ENCODE results near the gene TULP3.
"Not testable (repeated sequence)": the region's sequence is repeated elsewhere in the genome, so short reads cannot be mapped to it uniquely, and the experiment has no call there.

Gene TULP3, protein sequence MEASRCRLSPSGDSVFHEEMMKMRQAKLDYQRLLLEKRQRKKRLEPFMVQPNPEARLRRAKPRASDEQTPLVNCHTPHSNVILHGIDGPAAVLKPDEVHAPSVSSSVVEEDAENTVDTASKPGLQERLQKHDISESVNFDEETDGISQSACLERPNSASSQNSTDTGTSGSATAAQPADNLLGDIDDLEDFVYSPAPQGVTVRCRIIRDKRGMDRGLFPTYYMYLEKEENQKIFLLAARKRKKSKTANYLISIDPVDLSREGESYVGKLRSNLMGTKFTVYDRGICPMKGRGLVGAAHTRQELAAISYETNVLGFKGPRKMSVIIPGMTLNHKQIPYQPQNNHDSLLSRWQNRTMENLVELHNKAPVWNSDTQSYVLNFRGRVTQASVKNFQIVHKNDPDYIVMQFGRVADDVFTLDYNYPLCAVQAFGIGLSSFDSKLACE

DNA sequence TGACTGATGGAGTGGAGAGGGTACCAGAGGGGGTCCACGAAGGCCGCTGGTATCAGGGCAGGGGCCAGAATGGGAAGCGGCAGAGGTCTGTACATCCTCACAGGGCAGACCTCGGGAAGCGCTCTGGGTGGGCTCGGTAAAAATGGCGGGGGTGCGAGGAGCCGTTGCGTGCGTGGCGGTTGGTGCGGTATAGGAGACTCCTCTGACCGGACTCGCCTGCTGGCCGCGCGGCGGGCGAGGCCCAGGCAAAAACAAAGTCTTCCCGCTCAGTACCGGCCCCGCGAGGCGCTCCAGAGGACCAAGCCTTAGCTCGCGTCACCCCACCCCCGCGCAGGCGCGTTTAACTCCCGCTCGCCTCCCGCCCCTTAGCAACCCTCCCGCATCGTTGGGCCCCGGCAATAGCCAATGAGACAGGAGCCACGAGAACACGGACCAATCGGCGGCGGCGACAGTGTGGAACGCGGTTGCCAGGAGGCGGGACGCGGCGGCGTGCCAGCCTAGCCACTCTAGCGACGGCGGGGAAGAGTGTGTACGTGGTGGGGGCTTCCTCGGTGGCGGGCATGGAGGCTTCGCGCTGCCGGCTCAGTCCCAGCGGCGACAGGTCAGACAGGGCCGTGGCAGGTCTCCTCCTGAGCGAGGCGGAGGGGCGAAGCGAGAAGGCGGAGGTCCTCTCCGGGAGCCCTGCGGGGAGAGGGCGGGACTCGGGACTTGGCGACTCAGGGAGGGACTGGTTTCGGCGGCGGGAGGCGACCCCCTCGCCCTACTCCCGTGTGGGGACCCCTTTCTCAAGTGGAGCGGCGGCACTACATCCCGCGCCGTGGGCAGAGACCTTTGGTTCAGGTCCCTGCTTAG lies at the start of gene TULP3:
TULP3 (plus strand) TSS at position 504 of the 852 bp plus-strand sequence; CDS start at position 561, 57 bp downstream.
- peak; percentile 98 for DNase-seq

DNA sequence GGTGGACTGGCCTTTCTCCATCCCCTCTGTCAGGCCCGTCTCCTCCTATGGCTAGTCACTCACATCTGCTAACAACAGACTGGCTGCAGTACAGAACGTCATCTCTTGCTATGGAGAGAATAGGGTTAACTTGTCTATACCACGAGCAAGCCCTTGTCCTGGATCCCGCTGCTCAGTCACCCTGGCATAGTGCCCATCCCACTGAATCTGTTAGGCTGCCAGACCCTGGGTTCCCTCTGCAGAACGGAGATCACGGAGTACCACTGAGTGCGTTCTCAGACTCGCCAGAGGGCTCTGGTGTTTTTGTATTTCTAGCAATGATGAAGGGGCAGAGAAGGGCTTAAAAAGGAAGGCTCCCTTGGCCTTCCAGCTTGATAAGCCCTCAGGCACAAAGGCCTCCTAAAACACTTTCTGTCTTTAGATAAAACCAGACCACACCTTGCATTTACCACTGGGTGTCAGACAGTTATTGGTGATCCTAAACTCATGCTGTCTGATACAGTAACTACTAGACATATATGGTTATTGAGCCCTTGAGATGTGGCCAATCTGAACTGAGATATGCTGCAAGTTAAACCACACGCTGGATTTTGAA lies 49.5 kb upstream of the TULP3 start:
- no peak for DNase-seq

DNA sequence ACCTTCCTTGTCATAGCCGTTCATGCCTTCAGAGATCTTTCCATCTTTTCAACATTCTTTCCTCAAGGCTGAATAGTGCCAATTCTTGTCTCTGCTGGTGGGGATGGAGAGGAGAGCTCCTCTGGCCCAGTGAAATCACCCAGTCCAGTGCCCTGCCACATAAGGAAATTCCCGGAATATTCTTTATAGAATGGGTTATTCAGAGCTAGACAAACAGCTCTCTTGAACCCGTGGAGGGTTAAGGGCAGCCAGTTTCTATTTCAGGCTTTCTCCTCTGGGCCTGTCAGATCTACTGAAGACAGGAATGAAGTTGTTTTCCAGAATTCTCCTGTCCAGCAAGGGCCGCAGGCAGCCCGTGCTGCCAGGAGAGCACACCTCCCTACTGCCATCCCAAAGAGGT lies 47.7 kb upstream of the TULP3 start:
- DNase-seq, result no peak

DNA sequence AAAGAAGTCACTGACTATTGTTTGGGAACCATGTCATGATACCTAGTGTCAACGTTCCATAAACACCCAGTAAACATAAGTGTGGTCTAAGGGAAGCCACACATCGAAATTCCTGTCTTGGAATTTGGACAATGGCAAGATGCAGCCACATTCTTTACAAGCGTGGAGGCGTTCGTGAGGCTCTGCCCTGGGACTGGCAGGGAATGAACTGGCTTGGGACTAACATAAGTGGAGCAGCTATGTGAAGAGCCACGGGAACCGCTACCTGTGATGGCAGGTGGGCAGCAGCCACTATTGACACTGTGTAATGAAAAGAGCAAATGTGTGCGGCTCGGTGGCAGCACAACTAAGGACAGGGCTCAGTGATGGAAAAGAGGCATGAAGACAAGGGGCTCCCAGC lies 45.9 kb upstream of the TULP3 start:
- DNase-seq, result no peak

DNA sequence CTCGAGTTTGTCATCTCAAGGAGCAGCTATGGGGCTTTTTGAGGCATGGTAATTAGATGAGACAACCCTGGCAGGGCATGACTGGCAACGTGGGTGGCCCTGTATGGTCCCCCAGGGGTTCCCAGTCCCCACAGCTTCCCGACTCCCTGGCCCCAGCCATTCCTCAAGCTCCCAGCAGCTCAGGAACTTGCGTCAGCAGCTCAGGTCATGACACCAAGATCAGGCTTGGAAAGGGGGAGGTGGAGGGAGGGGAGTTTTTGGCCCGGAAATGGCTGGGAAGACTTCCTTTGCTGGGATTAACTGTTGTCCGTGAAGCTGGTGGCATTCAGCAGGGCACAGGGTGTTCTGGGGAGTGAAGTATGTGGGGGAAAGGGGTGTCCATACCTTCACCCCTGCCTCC lies 45.4 kb upstream of the TULP3 start:
- DNase-seq, result no peak

DNA sequence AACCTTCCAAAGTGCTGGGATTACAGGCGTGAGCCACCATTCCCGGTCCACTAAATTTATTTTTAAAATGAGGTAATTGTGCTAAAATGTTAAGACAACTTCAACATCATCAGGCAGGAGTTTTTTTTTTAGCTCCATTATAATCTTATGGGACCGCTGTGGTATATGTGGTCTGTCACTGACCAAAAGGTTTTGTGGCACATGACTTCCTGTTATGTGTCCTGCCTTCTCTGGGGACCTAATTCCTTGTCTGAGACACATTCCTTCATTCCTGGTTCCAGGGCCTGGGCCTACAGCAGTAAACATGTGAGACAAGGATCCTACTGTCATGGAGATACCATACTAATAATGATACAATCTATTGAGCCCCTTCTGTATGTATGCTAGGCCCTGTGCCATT lies 38.8 kb upstream of the TULP3 start:
- no peak for DNase-seq

DNA sequence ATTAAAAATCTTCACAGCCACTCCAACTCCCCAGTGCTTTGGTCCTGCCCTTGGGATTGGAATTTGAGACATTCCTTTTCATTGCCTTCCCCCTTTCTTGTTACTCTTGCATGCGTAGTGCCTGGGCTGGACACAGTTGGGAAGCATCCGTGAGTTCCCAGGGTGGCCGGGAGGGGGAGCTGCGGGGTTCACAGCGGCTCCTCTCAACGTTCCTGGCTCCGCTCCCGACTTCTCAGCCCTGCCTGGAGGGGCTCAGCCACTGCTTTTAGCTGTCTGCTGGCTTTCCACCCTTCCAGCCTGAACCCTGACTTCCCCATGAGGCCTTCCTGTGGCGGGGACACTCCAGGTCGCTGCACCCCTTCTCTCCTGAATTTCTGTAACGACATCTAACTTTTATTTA lies 37.1 kb upstream of the TULP3 start:
- peak; percentile 33 for DNase-seq

DNA sequence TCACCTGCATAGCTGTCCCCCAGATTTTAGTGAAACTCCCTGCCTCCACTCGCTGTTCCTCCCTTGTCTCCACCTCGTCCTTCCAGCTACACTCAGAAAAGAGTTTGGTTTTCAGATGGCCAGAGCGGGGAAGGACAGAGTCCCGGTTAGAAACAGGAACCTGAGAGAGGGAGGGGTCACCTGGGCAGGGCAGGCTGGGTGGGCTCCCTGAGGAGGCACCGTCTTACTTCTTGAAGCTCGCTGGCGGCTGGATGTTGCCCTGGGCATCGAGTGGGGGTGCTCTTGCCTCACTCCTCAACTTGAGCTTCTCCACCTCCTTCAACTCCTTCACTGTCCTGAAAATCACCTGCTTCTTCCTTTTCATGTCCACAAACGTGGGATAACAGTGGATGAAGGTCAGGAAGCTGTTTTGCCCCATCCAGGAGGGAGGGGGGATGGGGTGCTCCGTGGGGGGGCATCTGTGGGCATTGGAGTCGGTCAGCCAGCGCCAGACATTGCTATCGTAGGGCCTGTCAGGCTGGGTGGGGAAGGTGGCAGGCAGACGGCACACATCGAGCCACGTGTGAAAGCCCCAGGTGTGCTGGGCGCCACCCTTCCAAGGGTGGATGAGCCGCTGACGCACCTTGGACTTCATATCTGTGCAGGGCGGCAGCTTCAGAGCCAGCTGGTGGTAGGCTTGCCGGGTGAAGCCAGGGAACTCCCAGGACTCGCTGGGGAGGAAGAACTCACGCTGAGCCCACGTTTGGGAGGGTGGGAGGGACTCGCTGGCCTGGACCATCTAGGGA lies 35.8 kb upstream of the TULP3 start:
- DNase-seq, result no peak

DNA sequence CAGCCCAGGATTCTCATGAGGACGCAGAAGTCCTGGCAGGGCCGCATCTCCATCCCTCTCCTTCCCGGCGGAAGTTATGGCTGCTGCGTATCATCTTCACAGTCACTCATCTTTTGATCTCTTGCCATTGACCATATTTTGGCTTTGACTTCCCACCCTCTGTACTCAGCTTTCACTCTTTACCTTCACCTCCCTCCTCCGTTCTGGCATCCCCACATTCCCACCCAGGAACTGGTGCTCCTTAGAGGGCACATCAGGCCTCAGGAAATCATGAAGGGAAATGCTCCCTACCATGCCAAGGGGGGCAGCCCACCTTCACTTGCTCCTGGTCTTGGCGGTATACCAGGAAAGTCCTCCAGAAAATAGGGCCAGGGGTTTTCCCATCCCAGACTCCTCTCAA lies 35.1 kb upstream of the TULP3 start:
- DNase-seq, result no peak

DNA sequence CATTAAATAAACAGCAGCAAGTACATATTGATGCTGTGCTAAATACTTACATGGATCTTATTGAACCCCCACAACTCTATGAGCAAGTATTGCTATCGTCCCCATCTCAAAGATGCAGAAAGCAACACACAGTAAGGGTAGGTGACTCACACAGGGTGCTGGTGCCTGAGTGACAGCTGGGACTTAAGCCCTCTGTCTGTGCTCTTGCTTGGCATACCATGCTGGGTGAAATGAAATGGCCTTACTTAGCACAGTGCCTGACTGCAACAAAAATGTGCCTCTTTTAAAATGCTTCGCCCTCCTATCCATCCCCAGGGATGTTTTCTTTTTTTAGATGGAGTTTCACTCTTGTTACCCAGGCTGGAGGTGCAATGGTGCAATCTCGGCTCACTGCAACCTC lies 34.6 kb upstream of the TULP3 start:
- no peak for DNase-seq

DNA sequence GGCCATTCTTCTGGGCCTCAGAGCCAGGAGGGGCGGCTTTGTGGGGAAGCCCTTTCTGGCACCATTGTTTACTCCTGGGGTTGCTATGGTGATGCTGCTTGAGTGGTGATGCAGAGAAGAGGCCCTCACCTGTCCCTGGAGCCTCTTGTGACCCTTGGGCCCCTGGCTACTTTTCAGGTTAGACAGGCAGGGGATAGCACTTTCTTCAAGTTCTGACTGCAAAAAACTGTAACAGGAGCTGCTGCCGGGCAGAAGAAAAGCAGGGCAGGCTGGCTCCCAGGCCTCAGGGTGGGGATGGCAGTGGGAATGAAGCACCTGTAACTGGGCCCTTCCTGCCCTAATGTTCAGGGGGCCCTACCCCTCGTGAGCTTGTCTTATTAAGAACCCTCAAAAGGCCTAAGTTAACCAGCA lies 33.7 kb upstream of the TULP3 start, which contains the start of gene TEX52:
TEX52 (minus strand) TSS at position 19 of the 411 bp plus-strand sequence; CDS start at position 6, 13 bp downstream.
- no peak for DNase-seq

DNA sequence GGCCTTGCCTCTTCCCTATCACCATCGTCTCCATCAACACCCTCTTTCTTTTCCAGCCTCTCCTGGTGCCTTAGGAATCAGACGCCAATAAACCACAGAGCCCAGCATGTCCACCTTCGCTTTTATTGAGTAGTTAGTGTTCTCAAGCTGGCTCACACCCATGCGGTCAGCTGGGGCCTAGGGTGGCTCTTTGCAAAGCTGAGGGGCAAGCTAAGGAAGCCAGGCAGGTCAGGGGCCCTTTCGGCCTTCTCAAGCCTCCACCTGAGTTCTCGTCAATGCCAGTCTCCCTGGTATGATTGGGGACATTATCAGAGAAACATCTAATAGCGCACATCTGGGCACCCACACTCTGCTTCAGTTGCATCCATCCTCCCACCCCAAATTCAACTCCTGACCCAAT lies 33.1 kb upstream of the TULP3 start:
- no peak for DNase-seq

DNA sequence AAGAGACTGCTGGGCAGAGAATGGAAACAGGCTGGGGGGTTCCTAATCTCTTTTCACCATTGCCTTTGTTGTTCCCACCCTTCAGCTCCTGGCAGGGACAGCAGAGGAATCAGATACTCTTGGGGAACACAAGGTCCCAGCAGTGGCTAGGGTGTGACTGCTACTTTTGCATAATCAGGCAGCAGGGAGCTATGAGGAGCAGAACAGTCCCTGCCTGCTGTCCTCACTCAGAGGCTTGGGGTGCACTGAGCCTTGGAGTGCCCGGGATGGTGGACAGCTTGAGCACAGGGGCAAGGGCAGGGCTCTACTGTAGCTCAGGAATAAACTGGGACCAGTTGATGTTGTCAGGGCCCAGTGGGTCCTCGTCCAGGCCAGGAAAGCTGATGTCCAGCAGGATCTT lies 32.4 kb upstream of the TULP3 start:
- DNase-seq, result no peak

DNA sequence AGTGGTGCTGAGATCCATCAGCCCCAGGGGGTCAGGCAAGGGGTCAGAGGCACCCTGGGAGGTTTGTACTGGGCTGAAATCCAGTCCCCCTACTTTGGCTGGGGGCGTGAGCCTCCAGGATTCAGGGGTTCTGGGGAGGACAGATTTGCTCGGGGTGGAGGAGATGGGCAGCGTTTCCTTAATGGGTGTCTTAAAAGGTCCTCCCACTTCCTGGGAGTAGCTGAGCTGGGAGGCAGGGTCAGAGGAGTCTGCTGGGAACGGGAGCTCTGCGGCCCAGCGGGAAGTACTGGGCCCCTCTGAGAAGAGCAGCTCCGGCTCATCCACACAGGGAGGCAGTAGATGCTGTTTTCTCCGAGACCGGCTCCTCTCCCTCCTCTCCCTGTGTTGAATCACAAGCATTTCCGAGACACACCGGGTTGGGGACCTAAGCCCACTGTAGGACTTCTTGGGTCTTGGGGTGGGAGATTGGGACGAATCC lies 31.7 kb upstream of the TULP3 start:
- DNase-seq, result no peak

DNA sequence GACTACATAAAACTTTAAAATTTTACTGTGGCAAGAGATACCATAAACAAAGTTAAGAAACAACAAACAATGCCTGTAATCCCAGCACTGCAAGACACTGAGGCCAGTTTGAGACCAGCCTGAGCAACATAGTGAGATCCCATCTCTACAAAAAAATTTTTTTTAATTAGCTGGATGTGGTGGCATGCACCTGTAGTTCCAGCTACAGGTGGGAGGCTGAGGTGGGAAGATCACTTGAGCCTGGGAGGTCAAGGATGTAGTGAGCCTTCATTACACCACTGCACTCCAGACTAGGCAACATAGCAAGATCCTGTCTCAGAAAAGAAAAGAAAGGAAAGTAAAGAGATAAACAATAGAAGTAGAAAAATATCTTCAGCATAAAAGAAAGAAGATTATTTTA lies 30.5 kb upstream of the TULP3 start:
- no peak for DNase-seq

DNA sequence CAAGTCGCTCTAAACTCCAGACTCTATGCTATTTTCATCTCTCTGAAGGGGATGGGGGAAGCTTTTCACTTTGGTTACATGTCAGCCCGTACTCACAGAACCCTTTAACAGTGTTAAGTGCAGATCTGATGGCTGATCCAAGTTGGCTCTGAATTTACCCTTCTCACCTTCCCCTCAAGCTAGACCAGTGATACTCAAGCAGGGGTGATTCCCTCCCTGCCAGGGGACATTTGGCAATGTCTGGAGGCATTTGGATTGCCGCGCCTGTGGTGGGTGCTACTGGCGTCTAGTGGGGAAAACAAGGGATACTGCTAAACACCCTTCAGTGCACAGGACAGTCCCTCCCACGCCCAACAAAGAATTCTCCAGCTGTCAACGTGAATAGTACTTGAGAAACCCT lies 27.8 kb upstream of the TULP3 start:
- DNase-seq, result no peak

DNA sequence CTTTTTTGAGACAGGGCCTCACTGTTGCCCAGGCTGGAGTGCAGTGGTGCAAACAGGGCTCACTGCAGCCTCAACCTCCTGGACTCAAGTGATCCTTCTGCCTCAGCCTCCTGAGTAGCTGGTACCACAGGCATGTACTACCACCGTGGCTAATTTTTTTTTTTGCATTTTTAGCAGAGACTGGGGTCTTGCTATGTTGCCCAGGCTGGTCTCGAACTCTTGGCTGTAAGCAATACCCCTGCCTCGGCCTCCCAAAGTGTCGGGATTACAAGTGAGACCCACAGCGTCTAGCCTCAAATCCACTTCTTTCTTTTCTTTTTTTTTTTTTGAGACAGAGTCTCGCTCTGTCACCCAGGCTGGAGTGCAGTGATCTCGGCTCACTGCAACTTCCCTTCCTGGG lies 27.3 kb upstream of the TULP3 start:
- not testable (repeated sequence) for DNase-seq

DNA sequence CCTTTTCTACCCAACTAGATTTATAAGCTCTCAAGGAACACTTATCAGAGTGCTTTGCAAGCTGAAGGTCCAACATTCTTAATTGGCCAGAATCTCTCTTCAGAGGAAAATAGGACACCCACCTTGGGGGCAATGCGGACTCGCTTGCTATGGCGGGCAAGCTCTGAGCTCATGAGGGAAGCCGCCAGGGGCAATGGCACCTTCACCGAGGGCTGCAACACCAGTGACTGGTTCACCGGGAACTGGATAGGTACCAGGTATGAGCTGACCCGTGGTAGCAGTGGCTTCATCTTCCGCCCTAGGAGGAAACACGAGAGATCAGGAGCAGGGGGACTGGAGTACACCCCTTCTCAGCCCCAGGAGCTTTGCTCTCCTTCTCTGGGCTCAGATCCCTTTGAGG lies 26.5 kb upstream of the TULP3 start:
- DNase-seq, result no peak

DNA sequence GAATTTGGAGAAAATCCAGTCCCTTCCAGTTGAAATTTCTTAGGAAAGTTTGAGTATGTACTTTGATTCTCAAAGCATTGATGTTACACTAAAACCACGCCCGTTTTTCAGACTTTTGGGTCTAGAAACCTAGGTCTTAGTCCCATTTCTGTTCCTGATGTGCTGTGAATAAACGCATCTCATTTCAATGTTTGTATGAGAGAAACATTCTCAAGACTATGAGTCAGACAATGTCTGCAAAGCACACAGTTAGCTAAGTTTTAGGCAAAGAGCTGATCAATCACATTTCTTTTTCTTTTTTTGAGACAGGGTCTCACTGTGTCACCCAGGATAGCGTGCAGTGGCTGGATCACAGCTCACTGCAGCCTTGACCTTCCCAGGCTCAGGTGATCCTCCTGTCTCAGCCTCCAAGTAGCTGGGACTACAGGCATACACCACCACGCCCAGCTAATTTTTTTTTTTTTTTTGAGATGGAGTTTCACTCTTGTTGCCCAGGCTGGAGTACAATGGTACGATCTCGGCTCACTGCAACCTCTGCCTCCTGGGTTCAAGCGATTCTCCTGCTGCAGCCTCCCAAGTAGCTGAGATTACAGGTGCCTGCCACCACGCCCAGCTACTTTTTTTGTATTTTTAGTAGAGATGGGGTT lies 21.6 kb upstream of the TULP3 start:
- DNase-seq, result not testable (repeated sequence)

DNA sequence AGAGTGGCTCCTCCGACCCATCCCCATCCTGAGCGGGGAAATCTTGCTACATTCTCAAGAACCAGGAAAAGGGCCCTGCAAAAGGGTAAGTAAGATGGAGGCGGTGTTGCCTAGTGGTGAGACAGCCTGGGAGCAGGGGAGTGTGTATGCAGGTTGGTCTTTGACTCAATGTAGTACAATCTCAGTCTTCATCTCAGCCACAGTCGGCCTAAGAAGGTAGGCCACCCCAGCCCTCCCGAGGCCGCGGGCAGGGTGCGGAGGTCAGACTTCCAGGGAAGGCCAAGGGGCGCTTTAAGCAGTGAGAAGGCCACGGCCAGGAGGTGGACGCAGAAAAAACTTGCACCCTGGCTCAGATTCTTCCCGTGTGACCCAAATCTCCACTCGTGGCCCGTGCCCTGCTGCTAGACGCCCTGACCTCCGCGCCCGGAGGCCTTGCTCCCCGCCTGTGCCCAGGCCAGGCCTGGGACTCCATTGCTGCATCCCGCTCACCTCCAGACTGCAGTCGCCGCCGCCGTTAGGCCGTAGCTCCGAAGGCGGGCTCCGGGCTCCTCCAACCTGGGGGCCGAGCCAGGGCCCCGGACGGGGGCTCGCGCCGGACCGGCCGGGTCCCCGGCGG lies 14.2 kb upstream of the TULP3 start:
- DNase-seq, result peak; percentile 40

Data from RPMI8226 (cell line).